ENCODE data around the gene ATG4A. TPM values are rescaled to one million over a fixed set of nuclear protein-coding genes. Genes with fewer than 3 reads are reported as not detected.

The ATG4A gene
- total and polyA plus RNA-seq, 2 of the 8 experiments (the other 6 are each of a cell fraction or from before 2014, with no cell fraction given), result 1.2 to 2.0 TPM

GRCh38 chrX:108168961-108169740 is 77.6 kb downstream of the ATG4A start:
- Histone ChIP-seq H2BK20ac (ENCODE audit: low read length) (no peak overlapping the region), H4K8ac (ENCODE audit: extremely low read depth, insufficient read depth, low read length) (no peak overlapping the region), H2AK5ac (ENCODE audit: low read depth, low read length) (no peak overlapping the region), H4K91ac (replicated peaks; ENCODE audit: insufficient read length, low read length) (no peak overlapping the region), H3K23ac (ENCODE audit: insufficient read length) (no peak overlapping the region), H3K27ac (ENCODE audit: low read depth, low read length) (no peak overlapping the region), H2BK120ac (replicated peaks; ENCODE audit: low read depth, low read length) (no peak overlapping the region), H3K4ac (replicated peaks; ENCODE audit: insufficient read length, low read depth, low read length) (no peak overlapping the region), H3K4me1 (replicated peaks in 1 of 4; ENCODE audit: control insufficient read depth in 3 of 4, insufficient read depth in 4 of 4, low read length in 3 of 4) (no peaks in the 10 kb centered on the region), H4K20me1 (replicated peaks in 1 of 2; ENCODE audit: control insufficient read depth in 1 of 2, insufficient read depth in 2 of 2, low read length in 2 of 2) (no peaks in the 10 kb centered on the region), H2BK12ac (ENCODE audit: low read depth, low read length) (no peak overlapping the region), H3K27me3 (replicated peaks in 1 of 4; ENCODE audit: control insufficient read depth in 3 of 4, extremely low read depth in 1 of 4, insufficient read depth in 3 of 4, low read length in 3 of 4) (no peaks in the 10 kb centered on the region), H2AFZ (ENCODE audit: low read length) (no peak overlapping the region), H3K79me1 (ENCODE audit: low read depth, low read length) (no peaks in the 10 kb centered on the region), H2BK5ac (ENCODE audit: low read depth, low read length) (no peak overlapping the region), H3K36me3 (ENCODE audit: control insufficient read depth in 2 of 4, insufficient read depth in 4 of 4, low read length in 3 of 4) (no peaks in the 10 kb centered on the region; a peak in 2 of 8 replicates), H3K4me2 (ENCODE audit: insufficient read depth in 1 of 2, low read depth in 2 of 2, low read length in 2 of 2) (no peak overlapping the region), H3K4me3 (ENCODE audit: extremely low read depth in 1 of 4, insufficient read depth in 2 of 4, low read depth in 3 of 4, low read length in 4 of 4) (no peak overlapping the region), H3K79me2 (ENCODE audit: control insufficient read depth in 1 of 2, insufficient read depth in 2 of 2, low read length in 2 of 2) (no peaks in the 10 kb centered on the region), H3K14ac (ENCODE audit: insufficient read length) (no peak overlapping the region), H3K9me3 (ENCODE audit: insufficient read depth in 2 of 2, low read depth in 1 of 2, low read length in 1 of 2) (no peaks in the 10 kb centered on the region), H3K23me2 (ENCODE audit: low read depth, low read length) (no peaks in the 10 kb centered on the region), H3K18ac (ENCODE audit: extremely low read depth, low read length) (no peak overlapping the region), H2BK15ac (ENCODE audit: low read length) (no peak overlapping the region), H3K9ac (replicated peaks in 1 of 4; ENCODE audit: extremely low read depth in 1 of 4, low read depth in 3 of 4, low read length in 3 of 4) (no peak overlapping the region), H3K56ac (replicated peaks; ENCODE audit: insufficient read length, low read depth, low read length) (no peak overlapping the region), H4K5ac (ENCODE audit: insufficient read length, low read depth, low read length) (no peak overlapping the region)
- DNase-seq (ENCODE audit: low read depth in 1 of 2, low spot score in 2 of 2) (no peak), FAIRE-seq (no peak)
- CTCF ChIA-PET (ENCODE audit: partially characterized antibody), result interaction anchor here (1.2 to 1.5 kb wide), 2 partner anchors 14 to 135 kb away, joined by 3 read pairs; no protein-coding TSS in a partner anchor
- 86% methylated on average over 8 of the region's 9 CpGs; no CpG with 5 or more reads in 1 of the 2 experiments for WGBS, 2 experiments (ENCODE audit: extremely low coverage in 1 of 2, insufficient coverage in 1 of 2, insufficient read length in 1 of 2, insufficient replicate concordance in 2 of 2, low coverage in 1 of 2, low lambda C conversion rate in 2 of 2, missing lambda C conversion rate in 1 of 2)
- POLR2A ChIA-PET (ENCODE audit: partially characterized antibody), result no interaction called here
- TF ChIP-seq CEBPB (IDR thresholded peaks at IDR 0.05; ENCODE audit: low read depth, low read length), result no peak
- no peak for TF ChIP-seq SP4 (IDR thresholded peaks at IDR 0.05; ENCODE audit: low read length)
- no peak for TF ChIP-seq EZH2 (IDR thresholded peaks at IDR 0.05; ENCODE audit: low read depth, low read length, severe bottlenecking)
- no peak for TF ChIP-seq RNF2 (IDR thresholded peaks at IDR 0.05; ENCODE audit: borderline replicate concordance, low read depth, low read length, missing control alignments, poor library complexity, severe bottlenecking)
- TF ChIP-seq HDAC6 (IDR thresholded peaks at IDR 0.05; ENCODE audit: low read depth, low read length), result no peak
- TF ChIP-seq CREB1 (IDR thresholded peaks at IDR 0.05), result no peak
- TF ChIP-seq TCF12 (IDR thresholded peaks at IDR 0.05; ENCODE audit: low read depth, low read length), result no peak
- no peak for TF ChIP-seq JUN (IDR thresholded peaks at IDR 0.05; ENCODE audit: low read depth, low read length)
- no peak for TF ChIP-seq KDM4A (IDR thresholded peaks at IDR 0.05; ENCODE audit: low read depth, low read length, severe bottlenecking)
- no peak for TF ChIP-seq TEAD4 (IDR thresholded peaks at IDR 0.05; ENCODE audit: low read depth, low read length)
- TF ChIP-seq PHF8 (conservative IDR thresholded peaks at IDR 0.05; ENCODE audit: low read depth, low read length), result no peak
- no peak for TF ChIP-seq FOSL1 (IDR thresholded peaks at IDR 0.05; ENCODE audit: insufficient read depth, low read depth, low read length)
- no peak for TF ChIP-seq CHD1 (IDR thresholded peaks at IDR 0.05; ENCODE audit: low read depth, low read length)

Data from H1 (cell line).